OCI-LY3 (cell line): ENCODE data around the gene PCDHGB3.

ENCODE experiments used
- EZH2phosphoT487 ChIP-seq: fragments of 200-600 bp; shearing (Covaris generic); IDR thresholded peaks from 2 replicates; pipeline ENCODE4 v1.6.1; 2018; ENCODE audit warnings: antibody characterized with exemption, mixed run types, low read depth
- TF ChIP-seq, protein P1 (sequence below): fragments of 200-600, 300-600 bp; sonication (generic); IDR thresholded peaks from 2 replicates; pipeline ENCODE4 v1.5.1; 2014; ENCODE audit warnings: antibody characterized with exemption, low read length, low read depth

DNA sequence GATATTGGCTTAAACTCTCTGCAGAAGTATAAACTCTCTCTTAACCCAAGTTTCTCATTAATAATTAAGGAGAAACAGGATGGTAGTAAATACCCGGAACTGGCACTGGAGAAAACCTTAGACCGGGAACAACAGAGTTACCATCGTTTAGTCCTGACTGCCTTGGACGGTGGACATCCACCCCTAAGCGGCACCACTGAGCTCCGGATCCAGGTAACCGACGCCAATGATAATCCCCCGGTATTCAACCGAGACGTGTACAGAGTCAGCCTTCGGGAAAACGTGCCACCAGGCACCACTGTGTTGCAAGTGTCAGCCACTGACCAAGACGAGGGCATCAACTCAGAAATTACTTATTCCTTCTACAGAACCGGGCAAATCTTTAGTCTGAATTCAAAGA lies 28.6 kb downstream of the PCDHGB3 start:
- TF ChIP-seq, protein P1, sequence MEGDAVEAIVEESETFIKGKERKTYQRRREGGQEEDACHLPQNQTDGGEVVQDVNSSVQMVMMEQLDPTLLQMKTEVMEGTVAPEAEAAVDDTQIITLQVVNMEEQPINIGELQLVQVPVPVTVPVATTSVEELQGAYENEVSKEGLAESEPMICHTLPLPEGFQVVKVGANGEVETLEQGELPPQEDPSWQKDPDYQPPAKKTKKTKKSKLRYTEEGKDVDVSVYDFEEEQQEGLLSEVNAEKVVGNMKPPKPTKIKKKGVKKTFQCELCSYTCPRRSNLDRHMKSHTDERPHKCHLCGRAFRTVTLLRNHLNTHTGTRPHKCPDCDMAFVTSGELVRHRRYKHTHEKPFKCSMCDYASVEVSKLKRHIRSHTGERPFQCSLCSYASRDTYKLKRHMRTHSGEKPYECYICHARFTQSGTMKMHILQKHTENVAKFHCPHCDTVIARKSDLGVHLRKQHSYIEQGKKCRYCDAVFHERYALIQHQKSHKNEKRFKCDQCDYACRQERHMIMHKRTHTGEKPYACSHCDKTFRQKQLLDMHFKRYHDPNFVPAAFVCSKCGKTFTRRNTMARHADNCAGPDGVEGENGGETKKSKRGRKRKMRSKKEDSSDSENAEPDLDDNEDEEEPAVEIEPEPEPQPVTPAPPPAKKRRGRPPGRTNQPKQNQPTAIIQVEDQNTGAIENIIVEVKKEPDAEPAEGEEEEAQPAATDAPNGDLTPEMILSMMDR, result no peak
- no peak for TF ChIP-seq EZH2phosphoT487
